OCI-LY1 (cell line): ENCODE data around the gene CCL26.
"Not testable (repeated sequence)": the region's sequence is repeated elsewhere in the genome, so short reads cannot be mapped to it uniquely, and the experiment has no call there.

Experiments
- EZH2 ChIP-seq: fragments of 200-600 bp; sonication (generic), shearing (Covaris generic); IDR thresholded peaks from 2 replicates; pipeline ENCODE4 v1.8.0; 2017; ENCODE audit warnings: borderline replicate concordance, mixed run types, mild to moderate bottlenecking, antibody characterized with exemption, low read length, moderate library complexity, mixed read lengths
- TF ChIP-seq, protein P1 (sequence below): fragments of 200-600 bp; sonication (generic), shearing (Covaris generic); IDR thresholded peaks from 2 replicates; pipeline ENCODE4 v1.5.1; 2017; ENCODE audit warnings: mild to moderate bottlenecking, antibody characterized with exemption, low read length, moderate library complexity, mixed read lengths

DNA sequence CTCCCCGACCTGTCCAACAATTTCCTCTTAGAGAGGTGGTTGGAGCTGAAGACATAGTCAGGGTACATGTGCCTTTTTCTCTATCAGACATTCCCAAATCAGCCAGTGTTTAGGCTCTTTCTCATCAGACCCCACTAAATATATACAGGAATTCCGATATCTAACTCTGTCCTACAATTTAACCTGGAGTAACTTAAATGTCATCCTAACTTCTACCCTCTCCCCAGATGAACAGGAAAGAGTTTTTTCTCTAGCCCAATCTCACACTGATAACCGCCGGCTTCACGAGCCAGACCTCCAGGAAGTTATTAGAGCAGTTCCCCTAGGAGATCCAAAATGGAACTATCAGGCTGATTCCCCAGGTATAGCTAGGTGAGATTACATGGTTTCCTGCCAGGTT, 11.0 kb upstream of the CCL26 start:
- TF ChIP-seq, protein P1, sequence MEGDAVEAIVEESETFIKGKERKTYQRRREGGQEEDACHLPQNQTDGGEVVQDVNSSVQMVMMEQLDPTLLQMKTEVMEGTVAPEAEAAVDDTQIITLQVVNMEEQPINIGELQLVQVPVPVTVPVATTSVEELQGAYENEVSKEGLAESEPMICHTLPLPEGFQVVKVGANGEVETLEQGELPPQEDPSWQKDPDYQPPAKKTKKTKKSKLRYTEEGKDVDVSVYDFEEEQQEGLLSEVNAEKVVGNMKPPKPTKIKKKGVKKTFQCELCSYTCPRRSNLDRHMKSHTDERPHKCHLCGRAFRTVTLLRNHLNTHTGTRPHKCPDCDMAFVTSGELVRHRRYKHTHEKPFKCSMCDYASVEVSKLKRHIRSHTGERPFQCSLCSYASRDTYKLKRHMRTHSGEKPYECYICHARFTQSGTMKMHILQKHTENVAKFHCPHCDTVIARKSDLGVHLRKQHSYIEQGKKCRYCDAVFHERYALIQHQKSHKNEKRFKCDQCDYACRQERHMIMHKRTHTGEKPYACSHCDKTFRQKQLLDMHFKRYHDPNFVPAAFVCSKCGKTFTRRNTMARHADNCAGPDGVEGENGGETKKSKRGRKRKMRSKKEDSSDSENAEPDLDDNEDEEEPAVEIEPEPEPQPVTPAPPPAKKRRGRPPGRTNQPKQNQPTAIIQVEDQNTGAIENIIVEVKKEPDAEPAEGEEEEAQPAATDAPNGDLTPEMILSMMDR, result not testable (repeated sequence)
- TF ChIP-seq EZH2, result not testable (repeated sequence)
